ENCODE results near the gene PTPRC.

DNA sequence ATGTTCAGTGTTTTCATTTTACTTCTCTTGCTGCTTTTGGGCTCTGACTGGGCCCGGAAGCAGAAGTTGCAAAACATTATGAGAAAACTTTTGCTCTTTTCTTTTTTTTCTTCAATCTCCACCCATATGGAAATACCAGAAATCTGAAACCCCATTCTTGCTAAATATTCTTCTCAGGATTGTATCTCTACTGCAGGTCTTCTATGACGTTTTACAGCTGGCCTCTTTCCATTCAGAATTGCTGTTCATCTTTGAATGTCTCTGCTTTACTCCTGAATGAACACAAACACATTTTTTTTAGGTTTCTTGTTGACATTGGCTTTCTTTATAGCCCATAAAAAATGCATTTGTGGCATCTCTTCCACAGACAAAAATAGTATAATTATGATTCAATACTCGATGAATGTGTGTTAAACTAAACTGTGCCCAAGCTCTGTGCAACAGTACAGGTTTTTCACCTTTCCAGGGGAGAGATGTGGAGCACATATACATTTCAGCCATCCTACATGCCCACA lies 18.8 kb downstream of the PTPRC start:
- TF ChIP-seq, protein P1, sequence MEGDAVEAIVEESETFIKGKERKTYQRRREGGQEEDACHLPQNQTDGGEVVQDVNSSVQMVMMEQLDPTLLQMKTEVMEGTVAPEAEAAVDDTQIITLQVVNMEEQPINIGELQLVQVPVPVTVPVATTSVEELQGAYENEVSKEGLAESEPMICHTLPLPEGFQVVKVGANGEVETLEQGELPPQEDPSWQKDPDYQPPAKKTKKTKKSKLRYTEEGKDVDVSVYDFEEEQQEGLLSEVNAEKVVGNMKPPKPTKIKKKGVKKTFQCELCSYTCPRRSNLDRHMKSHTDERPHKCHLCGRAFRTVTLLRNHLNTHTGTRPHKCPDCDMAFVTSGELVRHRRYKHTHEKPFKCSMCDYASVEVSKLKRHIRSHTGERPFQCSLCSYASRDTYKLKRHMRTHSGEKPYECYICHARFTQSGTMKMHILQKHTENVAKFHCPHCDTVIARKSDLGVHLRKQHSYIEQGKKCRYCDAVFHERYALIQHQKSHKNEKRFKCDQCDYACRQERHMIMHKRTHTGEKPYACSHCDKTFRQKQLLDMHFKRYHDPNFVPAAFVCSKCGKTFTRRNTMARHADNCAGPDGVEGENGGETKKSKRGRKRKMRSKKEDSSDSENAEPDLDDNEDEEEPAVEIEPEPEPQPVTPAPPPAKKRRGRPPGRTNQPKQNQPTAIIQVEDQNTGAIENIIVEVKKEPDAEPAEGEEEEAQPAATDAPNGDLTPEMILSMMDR (IDR thresholded peaks at IDR 0.05) = no peak
- TF ChIP-seq EP300 (IDR thresholded peaks at IDR 0.05) (no peak), POLR2AphosphoS5 (IDR thresholded peaks at IDR 0.05) (no peak), POLR2A (IDR thresholded peaks at IDR 0.05) (no peak)

Measured in suprapubic skin (tissue), 4 donors.